Measurements from ENCODE around the gene CD9. TPM values are rescaled to one million over a fixed set of nuclear protein-coding genes. Genes with fewer than 3 reads are reported as not detected.

CD9 gene
- total and polyA plus RNA-seq, 2 donors (not counting 1 experiment from before 2014, with no cell fraction given): 520 to 856 TPM

DNA sequence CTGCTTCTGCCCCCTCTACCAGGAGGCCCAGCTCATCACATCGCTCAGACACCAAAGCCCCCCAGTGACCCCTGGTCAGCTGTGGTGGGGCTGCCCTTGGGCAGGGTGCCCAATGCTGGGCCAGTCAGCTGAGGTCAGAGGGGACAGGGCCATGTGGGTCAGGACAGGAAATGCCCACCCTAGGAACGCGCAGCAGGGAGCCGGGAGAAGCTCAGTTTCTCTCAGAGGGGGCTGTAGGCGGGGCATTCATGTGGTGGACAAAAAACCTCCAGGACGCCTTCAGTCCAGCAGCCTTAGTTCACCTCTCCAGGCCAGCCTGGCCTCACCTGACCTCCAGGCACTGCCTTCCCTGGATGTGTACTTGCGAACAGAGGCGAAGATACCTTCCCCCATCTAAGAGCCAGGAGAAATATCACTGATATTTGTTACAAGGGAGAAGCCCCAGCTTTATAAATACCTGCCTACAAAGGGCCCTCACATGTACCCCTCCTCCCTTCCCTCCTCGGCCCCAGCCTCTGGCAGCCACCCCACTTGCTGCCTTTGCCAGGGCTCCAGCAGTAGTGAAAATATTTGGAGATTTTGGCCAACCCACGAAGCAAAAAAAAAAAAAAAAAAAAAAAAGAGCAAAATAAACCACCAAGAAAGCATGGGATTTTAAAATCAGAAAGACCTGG, 68.4 kb downstream of the CD9 start:
- no peaks in the 10 kb centered on the region for H4K20me1 ChIP-seq (ENCODE audit: control insufficient read depth, extremely low read depth, insufficient read depth, low read length)
- H3K4me1 ChIP-seq (ENCODE audit: control insufficient read depth, extremely low read depth, insufficient read depth, low read length): no peaks in the 10 kb centered on the region
- H3K9me3 ChIP-seq (ENCODE audit: control insufficient read depth, insufficient read depth, low read depth, low read length): no peaks in the 10 kb centered on the region
- H3K4me3 ChIP-seq (replicated peaks in 1 of 4; ENCODE audit: control extremely low read depth in 1 of 4, insufficient read depth in 1 of 4, low read depth in 3 of 4, low read length in 4 of 4): no peak overlapping the region
- no peak overlapping the region for H3K9ac ChIP-seq (ENCODE audit: insufficient read depth, low read length)
- H3K27me3 ChIP-seq (ENCODE audit: control insufficient read depth, insufficient read depth, low read length): no peaks in the 10 kb centered on the region
- no peak overlapping the region for H2AFZ ChIP-seq (ENCODE audit: low read length)
- no peaks in the 10 kb centered on the region for H3K36me3 ChIP-seq (ENCODE audit: control insufficient read depth, insufficient read depth, low read length)
- no peak overlapping the region for H3K4me2 ChIP-seq (ENCODE audit: extremely low read depth, insufficient read depth, low read length)
- no peak for DNase-seq (ENCODE audit: low read depth in 2 of 2)
- H3K27ac ChIP-seq (ENCODE audit: insufficient read depth, low read length): no peak overlapping the region
- TF ChIP-seq EZH2 (IDR thresholded peaks at IDR 0.05; ENCODE audit: low read length, missing control alignments): no peak
- TF ChIP-seq, protein P1, sequence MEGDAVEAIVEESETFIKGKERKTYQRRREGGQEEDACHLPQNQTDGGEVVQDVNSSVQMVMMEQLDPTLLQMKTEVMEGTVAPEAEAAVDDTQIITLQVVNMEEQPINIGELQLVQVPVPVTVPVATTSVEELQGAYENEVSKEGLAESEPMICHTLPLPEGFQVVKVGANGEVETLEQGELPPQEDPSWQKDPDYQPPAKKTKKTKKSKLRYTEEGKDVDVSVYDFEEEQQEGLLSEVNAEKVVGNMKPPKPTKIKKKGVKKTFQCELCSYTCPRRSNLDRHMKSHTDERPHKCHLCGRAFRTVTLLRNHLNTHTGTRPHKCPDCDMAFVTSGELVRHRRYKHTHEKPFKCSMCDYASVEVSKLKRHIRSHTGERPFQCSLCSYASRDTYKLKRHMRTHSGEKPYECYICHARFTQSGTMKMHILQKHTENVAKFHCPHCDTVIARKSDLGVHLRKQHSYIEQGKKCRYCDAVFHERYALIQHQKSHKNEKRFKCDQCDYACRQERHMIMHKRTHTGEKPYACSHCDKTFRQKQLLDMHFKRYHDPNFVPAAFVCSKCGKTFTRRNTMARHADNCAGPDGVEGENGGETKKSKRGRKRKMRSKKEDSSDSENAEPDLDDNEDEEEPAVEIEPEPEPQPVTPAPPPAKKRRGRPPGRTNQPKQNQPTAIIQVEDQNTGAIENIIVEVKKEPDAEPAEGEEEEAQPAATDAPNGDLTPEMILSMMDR (conservative IDR thresholded peaks at IDR 0.05 in 1 of 2, IDR thresholded peaks at IDR 0.05 in 1 of 2; ENCODE audit: low read depth in 1 of 2, low read length in 2 of 2): no peak
- no peaks in the 10 kb centered on the region for H3K79me2 ChIP-seq (ENCODE audit: control insufficient read depth, insufficient read depth, low read length)

DNA sequence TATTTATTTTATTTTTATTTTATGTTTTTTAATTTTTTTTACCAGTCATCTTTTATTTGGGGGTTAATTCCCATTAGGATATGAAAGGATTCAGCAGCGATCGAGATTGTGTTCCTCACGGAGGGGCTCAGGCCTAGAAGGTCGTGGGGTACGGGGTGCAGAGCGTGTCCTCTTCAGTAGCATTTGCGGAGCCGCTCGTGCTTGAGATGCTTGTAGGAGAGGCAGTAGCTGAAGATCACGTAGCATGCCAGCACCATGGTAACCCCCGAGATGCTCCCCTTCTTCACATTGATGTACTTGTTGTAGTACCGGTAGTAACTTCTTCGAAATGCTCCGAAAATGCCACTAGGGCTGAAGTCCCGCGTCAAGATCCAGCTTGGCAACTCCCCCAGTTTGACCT, 69.8 kb downstream of the CD9 start:
- Histone ChIP-seq H3K79me2 (ENCODE audit: control insufficient read depth, insufficient read depth, low read length) (no peaks in the 10 kb centered on the region), H3K4me3 (replicated peaks in 1 of 4; ENCODE audit: control extremely low read depth in 1 of 4, insufficient read depth in 1 of 4, low read depth in 3 of 4, low read length in 4 of 4) (no peak overlapping the region), H3K9me3 (ENCODE audit: control insufficient read depth, insufficient read depth, low read depth, low read length) (no peaks in the 10 kb centered on the region), H3K36me3 (ENCODE audit: control insufficient read depth, insufficient read depth, low read length) (no peaks in the 10 kb centered on the region), H4K20me1 (ENCODE audit: control insufficient read depth, extremely low read depth, insufficient read depth, low read length) (no peaks in the 10 kb centered on the region), H3K27me3 (ENCODE audit: control insufficient read depth, insufficient read depth, low read length) (peaks cover under 1% of the 10 kb centered on the region), H3K27ac (ENCODE audit: insufficient read depth, low read length) (no peak overlapping the region), H3K4me1 (ENCODE audit: control insufficient read depth, extremely low read depth, insufficient read depth, low read length) (no peaks in the 10 kb centered on the region), H2AFZ (ENCODE audit: low read length) (no peak overlapping the region), H3K4me2 (ENCODE audit: extremely low read depth, insufficient read depth, low read length) (no peak overlapping the region), H3K9ac (ENCODE audit: insufficient read depth, low read length) (no peak overlapping the region)
- TF ChIP-seq, protein P1 (conservative IDR thresholded peaks at IDR 0.05 in 1 of 2, IDR thresholded peaks at IDR 0.05 in 1 of 2; ENCODE audit: low read depth in 1 of 2, low read length in 2 of 2): no peak
- no peak for TF ChIP-seq EZH2 (IDR thresholded peaks at IDR 0.05; ENCODE audit: low read length, missing control alignments)
- no peak for DNase-seq (ENCODE audit: low read depth in 2 of 2)

DNA sequence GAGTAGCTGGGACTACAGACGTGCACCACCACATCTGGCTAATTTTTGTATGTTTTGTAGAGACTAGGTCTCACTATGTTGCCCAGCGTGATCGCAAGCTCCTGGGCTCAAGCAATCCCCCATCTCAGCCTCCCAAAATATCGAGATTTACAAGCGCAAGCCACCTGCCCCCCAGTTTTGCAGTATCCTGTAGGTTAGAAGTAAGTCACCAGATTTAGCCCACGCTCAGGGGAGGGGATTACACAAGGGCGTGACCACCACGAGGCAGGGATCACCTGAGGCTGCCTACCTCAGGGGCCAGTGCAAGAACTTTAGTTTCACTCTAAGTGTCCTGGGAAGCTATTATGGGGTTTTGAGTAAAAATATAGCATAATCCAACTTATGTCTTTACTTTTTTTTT, 71.1 kb downstream of the CD9 start:
- H3K36me3 ChIP-seq (ENCODE audit: control insufficient read depth, insufficient read depth, low read length): no peaks in the 10 kb centered on the region
- no peaks in the 10 kb centered on the region for H3K79me2 ChIP-seq (ENCODE audit: control insufficient read depth, insufficient read depth, low read length)
- no peak overlapping the region for H3K4me2 ChIP-seq (ENCODE audit: extremely low read depth, insufficient read depth, low read length)
- H4K20me1 ChIP-seq (ENCODE audit: control insufficient read depth, extremely low read depth, insufficient read depth, low read length): no peaks in the 10 kb centered on the region
- no peak overlapping the region for H3K4me3 ChIP-seq (replicated peaks in 1 of 4; ENCODE audit: control extremely low read depth in 1 of 4, insufficient read depth in 1 of 4, low read depth in 3 of 4, low read length in 4 of 4)
- H3K9me3 ChIP-seq (ENCODE audit: control insufficient read depth, insufficient read depth, low read depth, low read length): no peaks in the 10 kb centered on the region
- no peak overlapping the region for H2AFZ ChIP-seq (ENCODE audit: low read length)
- H3K27me3 ChIP-seq (ENCODE audit: control insufficient read depth, insufficient read depth, low read length): peaks cover 3% of the 10 kb centered on the region
- no peak overlapping the region for H3K9ac ChIP-seq (ENCODE audit: insufficient read depth, low read length)
- no peaks in the 10 kb centered on the region for H3K4me1 ChIP-seq (ENCODE audit: control insufficient read depth, extremely low read depth, insufficient read depth, low read length)
- no peak for DNase-seq (ENCODE audit: low read depth in 2 of 2)
- H3K27ac ChIP-seq (ENCODE audit: insufficient read depth, low read length): no peak overlapping the region
- TF ChIP-seq EZH2 (IDR thresholded peaks at IDR 0.05; ENCODE audit: low read length, missing control alignments): no peak
- TF ChIP-seq, protein P1 (conservative IDR thresholded peaks at IDR 0.05 in 1 of 2, IDR thresholded peaks at IDR 0.05 in 1 of 2; ENCODE audit: low read depth in 1 of 2, low read length in 2 of 2): no peak

Measured in fibroblast of lung (primary cell).